ENCODE measurements around the gene GNAO1.
"Not testable (repeated sequence)": the region's sequence is repeated elsewhere in the genome, so short reads cannot be mapped to it uniquely, and the experiment has no call there.

GRCh38 chr16:56379044-56379443 lies 187.8 kb downstream of the GNAO1 start:
- TF ChIP-seq CTCF, POLR2AphosphoS5 (IDR thresholded peaks at IDR 0.05): not testable (repeated sequence)
